ENCODE results near the gene COL8A1.
"Not testable (repeated sequence)": the region's sequence is repeated elsewhere in the genome, so short reads cannot be mapped to it uniquely, and the experiment has no call there.

Gene COL8A1

DNA sequence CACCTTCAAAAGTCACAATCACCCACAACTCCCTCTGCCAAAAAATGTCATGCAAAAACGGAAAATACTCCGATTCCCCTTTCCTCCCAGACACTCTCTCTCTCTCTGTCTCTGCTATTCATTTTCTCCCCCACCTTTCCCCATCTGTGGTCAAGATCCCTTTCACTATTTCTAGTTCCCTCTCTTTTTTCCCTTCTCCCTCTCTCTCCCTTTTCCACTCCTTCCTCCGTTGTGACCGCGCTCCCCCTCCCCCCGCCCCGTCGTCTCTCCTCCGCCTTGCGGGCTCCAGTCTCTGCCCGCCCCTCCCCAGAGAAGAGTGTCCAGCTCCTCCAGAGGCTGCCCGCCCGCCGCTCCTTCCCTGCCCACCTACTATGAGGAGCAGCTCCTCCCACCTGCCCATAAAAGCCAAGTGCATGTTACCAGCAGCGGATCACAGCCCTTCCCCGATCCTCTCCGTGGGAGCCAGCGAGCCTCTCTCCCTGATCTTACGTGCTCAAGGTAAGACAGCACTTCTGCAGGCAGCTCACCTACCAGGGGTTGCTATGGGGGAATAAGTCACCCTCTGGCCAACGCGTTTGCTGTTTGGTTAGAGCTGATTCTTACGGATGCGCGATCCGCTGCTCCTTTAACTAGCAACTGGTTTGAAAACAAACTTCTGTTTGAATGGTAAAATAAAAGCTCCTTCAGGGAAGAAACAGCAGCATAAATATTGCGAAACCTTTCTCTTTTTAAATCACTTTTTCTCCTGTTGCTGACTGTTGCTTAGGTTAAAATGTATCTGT lies at the start of gene COL8A1:
COL8A1 (plus strand) TSS at position 428 of the 782 bp plus-strand sequence. CDS start 152,089 bp downstream, outside the sequence.
- Mint-ChIP-seq H3K4me1 (ENCODE audit: low read depth) (peaks cover 13% of the 10 kb centered on the region), H3K9me3 (no peaks in the 10 kb centered on the region), H3K27me3 (peaks cover 41% of the 10 kb centered on the region), H3K27ac (no peak within 1 kb of the TSS), H3K36me3 (ENCODE audit: low read depth) (no peaks in the 10 kb centered on the region), H3K4me3 (no peak within 1 kb of the TSS)
- intact Hi-C loops (cut with micrococcal nuclease) = no loop called here

DNA sequence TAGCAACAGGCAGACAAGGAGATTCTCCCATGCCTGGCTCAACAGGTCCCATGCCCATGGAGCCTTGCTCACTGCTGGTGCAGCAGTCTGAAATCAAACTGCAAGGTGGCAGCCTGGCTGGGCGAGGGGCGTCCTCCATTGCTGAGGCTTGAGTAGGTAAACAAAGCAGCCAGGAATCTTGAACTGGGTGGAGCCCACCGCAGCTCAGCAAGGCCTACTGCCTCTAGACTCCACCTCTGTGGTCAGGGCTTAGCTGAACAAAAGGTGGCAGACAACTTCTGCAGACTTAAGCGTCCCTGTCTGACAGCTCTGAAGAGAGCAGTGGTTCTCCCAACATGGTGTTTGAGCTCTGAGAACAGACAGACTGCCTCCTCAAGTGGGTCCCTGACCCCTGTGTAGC lies 49.2 kb upstream of the COL8A1 start:
- intact Hi-C loops (cut with micrococcal nuclease); H3K36me3 Mint-ChIP-seq (ENCODE audit: low read depth); H3K4me3 Mint-ChIP-seq; H3K4me1 Mint-ChIP-seq (ENCODE audit: low read depth); H3K27ac Mint-ChIP-seq; H3K27me3 Mint-ChIP-seq; H3K9me3 Mint-ChIP-seq: not testable (repeated sequence)

DNA sequence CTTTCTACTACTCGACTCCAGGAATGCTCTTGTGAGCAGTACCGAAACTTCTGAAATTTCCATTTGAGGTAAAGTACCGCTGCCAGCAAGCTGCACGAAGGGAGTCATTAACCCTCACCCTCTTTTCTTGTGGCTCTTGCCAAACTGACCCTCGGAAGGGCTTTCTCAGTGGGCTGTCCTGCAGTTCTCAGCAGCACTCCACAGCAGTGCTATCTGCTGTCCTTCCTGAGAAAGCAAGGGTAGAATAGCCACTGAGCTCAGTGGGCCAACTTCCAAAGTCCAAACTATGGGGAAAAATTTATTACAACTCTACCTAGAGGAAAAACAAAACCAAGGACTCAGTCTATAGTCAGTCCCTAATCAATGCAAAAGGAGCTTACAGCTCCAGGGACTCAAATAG lies 38.5 kb upstream of the COL8A1 start:
- intact Hi-C loops (cut with micrococcal nuclease) = no loop called here
- Mint-ChIP-seq H3K27ac (no peak overlapping the region), H3K36me3 (ENCODE audit: low read depth) (no peaks in the 10 kb centered on the region), H3K27me3 (no peaks in the 10 kb centered on the region), H3K4me3 (no peak overlapping the region), H3K9me3 (no peaks in the 10 kb centered on the region), H3K4me1 (ENCODE audit: low read depth) (no peaks in the 10 kb centered on the region)

DNA sequence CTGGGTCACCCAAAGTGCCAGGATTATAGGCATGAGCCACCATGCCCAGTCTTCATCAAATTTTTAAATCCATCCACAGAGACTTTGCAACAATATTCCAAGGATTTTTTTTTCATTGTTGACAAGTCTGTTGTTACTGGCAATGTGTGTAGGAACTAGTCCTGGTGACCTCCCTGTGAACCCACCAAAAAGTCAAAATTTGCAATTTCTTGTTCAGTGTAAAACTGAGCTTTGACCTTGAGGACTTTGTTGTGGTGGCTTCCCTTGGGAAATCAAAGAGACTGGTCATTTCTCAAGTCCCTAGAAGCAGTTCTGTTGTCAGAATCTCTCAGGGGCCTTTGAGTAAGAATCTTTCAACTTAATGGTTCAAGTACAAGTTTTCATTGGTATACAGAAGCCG lies 36.9 kb upstream of the COL8A1 start:
- Mint-ChIP-seq H3K4me1 (ENCODE audit: low read depth) (no peaks in the 10 kb centered on the region), H3K4me3 (no peak overlapping the region)

GRCh38 chr3:99602183-99602582 lies 36.2 kb upstream of the COL8A1 start:
- Mint-ChIP-seq H3K4me1 (ENCODE audit: low read depth) (no peaks in the 10 kb centered on the region), H3K9me3 (no peaks in the 10 kb centered on the region), H3K27me3 (no peaks in the 10 kb centered on the region), H3K4me3 (no peak overlapping the region), H3K36me3 (ENCODE audit: low read depth) (no peaks in the 10 kb centered on the region), H3K27ac (no peak overlapping the region)
- intact Hi-C loops (cut with micrococcal nuclease) = no loop called here

More for the DNA sequence above, 36.9 kb upstream of the COL8A1 start:
- Mint-ChIP-seq H3K27ac (no peak overlapping the region), H3K9me3 (no peaks in the 10 kb centered on the region), H3K36me3 (ENCODE audit: low read depth) (no peaks in the 10 kb centered on the region), H3K27me3 (no peaks in the 10 kb centered on the region)
- intact Hi-C loops (cut with micrococcal nuclease) = no loop called here

DNA sequence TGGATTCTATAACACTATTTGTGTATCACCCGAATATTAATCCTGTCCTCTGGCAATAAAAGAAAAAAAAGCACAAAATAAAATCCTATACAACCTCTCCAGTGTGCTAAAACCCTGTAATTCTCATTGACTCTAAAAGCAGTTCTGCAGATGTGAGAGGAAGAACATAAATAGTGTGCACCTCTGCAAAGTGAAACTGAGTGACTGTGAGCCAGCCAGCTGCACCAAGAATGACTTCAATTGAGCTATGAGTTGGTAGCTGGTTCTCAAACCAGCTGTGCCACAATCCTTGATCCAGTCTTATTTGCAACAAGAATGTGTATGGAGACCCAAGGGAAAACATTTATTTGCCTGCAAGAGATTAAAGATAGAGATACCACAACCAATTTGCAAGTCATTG lies 31.2 kb upstream of the COL8A1 start:
- H3K9me3 Mint-ChIP-seq = no peaks in the 10 kb centered on the region
- intact Hi-C loops (cut with micrococcal nuclease) = no loop called here
- no peaks in the 10 kb centered on the region for H3K36me3 Mint-ChIP-seq (ENCODE audit: low read depth)
- no peak overlapping the region for H3K4me3 Mint-ChIP-seq
- no peaks in the 10 kb centered on the region for H3K4me1 Mint-ChIP-seq (ENCODE audit: low read depth)
- H3K27me3 Mint-ChIP-seq = no peaks in the 10 kb centered on the region
- H3K27ac Mint-ChIP-seq = no peak overlapping the region

DNA sequence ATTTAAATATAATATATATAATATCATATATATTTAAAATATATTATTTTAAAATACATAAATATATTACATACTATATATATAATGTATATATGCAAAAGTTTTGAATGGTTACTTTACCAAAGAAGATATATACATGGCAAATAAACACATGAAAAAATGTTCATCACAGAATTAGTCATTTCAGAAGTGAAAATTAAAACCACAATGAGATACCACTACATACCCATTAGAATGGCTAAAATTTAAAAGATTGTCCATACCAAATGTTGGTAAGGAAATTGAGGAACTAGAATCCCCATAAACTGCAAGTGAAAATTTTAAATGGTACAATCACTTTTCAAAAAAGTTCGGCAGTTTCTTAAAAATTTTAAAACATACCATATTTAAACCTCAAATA lies 23.6 kb upstream of the COL8A1 start:
- no peak overlapping the region for H3K4me3 Mint-ChIP-seq
- no peaks in the 10 kb centered on the region for H3K27me3 Mint-ChIP-seq
- intact Hi-C loops (cut with micrococcal nuclease) = no loop called here
- H3K9me3 Mint-ChIP-seq = no peaks in the 10 kb centered on the region
- no peaks in the 10 kb centered on the region for H3K36me3 Mint-ChIP-seq (ENCODE audit: low read depth)
- no peaks in the 10 kb centered on the region for H3K4me1 Mint-ChIP-seq (ENCODE audit: low read depth)
- no peak overlapping the region for H3K27ac Mint-ChIP-seq

DNA sequence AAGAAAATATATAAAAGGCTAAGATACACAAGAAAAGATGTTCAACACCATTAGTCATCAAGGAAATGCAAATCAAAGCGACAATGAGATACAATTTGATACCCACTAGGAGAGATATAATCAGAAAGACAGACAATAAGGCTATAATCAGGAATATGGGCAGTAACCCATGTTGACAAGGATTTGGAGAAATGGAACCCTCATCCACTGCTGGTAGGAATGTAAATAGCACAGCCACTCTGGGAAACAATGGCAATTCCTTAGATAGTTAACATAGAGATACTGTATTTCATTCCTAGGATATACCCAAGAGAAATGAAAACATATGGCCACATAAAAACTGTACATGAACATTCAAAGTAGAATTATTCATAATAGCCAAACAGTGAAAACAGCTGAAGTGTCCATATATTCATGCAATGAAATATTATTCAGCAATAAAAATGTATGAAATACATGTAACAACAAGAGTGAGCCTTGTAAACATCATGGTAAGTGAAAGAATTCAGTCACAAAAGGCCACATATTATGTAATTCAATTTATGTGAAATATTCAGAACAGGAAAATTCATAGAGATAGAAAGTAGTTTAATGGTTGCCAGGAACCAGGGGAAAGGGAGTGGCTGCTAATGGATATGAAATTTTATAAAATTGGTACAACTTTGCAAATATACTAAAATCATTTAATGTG lies 18.2 kb upstream of the COL8A1 start:
- no peaks in the 10 kb centered on the region for H3K4me1 Mint-ChIP-seq (ENCODE audit: low read depth)
- intact Hi-C loops (cut with micrococcal nuclease) = no loop called here
- H3K27ac Mint-ChIP-seq = no peak overlapping the region
- H3K36me3 Mint-ChIP-seq (ENCODE audit: low read depth) = no peaks in the 10 kb centered on the region
- H3K9me3 Mint-ChIP-seq = no peaks in the 10 kb centered on the region
- H3K4me3 Mint-ChIP-seq = no peak overlapping the region
- H3K27me3 Mint-ChIP-seq = no peaks in the 10 kb centered on the region

- Mint-ChIP-seq H3K4me3 (no peak overlapping the region), H3K27ac (no peak overlapping the region), H3K36me3 (ENCODE audit: low read depth) (no peaks in the 10 kb centered on the region), H3K4me1 (ENCODE audit: low read depth) (no peaks in the 10 kb centered on the region), H3K9me3 (no peaks in the 10 kb centered on the region), H3K27me3 (no peaks in the 10 kb centered on the region)
- intact Hi-C loops (cut with micrococcal nuclease) = no loop called here
Observed at GRCh38 chr3:99620976-99621375, 17.4 kb upstream of the COL8A1 start.

DNA sequence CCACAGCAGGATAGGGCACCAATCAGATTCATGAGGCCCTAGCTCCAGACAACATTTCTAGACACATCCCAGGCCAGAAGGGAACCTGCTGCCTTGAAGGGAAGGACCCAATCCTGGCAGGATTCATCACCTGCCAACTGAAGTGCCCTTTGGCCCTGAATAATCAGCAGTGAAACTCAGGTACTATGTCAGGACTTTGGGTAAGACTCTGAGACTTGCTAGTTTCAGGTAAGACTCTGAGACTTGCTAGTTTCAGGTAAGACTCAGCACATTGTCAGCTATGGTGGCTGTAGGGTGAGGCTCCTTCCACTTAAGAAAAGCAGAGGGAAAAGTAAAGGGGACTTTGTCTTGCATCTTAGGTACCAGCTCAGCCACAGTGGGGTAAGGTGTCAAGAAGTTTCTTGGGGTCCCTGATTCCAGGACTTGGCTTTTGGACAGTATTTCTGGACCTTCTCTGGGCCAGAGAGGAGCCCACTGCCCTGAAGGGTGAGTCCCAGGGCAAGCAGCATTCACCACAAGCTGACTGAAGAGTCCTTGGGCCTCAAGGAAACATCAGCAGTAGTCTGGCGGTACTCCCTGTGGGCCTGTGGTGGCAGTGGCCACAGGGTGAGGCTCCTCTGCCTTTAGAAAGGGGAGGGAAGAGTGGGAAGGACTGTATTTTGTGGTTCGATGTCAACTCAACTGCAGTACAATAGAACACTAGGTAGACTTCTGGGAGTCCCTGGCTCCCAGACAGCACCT lies 13.7 kb upstream of the COL8A1 start:
- Mint-ChIP-seq H3K27ac (no peak overlapping the region), H3K4me3 (no peak overlapping the region), H3K36me3 (ENCODE audit: low read depth) (no peaks in the 10 kb centered on the region), H3K27me3 (no peaks in the 10 kb centered on the region), H3K4me1 (ENCODE audit: low read depth) (no peaks in the 10 kb centered on the region), H3K9me3 (no peaks in the 10 kb centered on the region)
- intact Hi-C loops (cut with micrococcal nuclease) = no loop called here

DNA sequence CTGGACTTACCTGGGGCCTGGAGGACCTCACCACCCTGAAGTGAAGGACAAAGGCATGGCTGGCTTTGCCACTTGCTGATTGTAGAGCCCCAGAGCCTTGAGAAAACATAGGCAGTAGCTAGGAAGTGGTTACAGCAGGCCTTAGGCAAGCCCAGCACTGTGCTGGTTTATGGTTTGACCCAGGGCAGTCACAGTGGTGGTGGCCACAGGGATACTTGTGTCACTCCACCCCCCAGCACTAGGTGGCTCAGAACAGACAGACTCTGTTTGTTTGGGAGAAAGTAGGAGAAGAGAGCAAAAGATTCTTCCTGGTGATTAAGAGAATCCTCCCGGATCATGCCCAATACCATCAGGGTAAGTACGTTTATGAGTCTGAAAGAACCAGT lies 13.2 kb upstream of the COL8A1 start:
- no peaks in the 10 kb centered on the region for H3K4me1 Mint-ChIP-seq (ENCODE audit: low read depth)
- H3K27me3 Mint-ChIP-seq = no peaks in the 10 kb centered on the region
- H3K27ac Mint-ChIP-seq = no peak overlapping the region
- intact Hi-C loops (cut with micrococcal nuclease) = no loop called here
- H3K36me3 Mint-ChIP-seq (ENCODE audit: low read depth) = no peaks in the 10 kb centered on the region
- H3K9me3 Mint-ChIP-seq = no peaks in the 10 kb centered on the region
- H3K4me3 Mint-ChIP-seq = no peak overlapping the region

DNA sequence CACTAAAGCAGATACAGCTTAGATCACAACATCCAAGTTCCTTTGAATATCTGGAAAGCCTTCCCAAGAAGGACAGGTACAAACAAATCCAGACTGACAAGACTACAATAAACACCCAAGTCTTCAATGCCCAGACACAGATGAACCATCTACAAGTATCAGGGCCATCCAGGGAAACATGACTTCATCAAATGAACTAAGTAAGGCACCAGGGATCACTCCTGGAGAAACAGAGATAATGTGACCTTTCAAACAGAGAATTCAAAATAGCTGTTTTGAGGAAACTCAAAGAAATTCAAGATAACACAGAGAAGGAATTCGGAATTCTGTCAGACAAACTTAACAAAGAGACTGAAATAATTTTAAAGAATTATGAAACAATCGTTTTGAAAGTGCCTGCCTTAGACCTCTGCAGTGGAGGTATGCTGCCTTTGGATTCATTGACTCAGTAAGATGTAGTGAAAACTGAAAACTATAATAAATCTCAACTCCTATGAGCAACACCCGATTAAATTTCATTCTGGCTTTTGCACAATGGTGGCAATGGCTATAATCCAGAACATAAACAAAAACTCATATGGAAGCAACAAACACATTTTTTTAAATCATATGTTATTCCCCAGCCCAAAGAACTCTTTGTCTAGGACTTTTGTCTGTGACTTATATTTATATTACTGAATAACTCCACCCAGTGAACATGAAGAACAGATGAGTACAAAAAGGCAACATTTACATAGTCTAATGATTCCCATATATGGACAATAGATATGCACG lies 12.6 kb upstream of the COL8A1 start:
- H3K9me3 Mint-ChIP-seq = no peaks in the 10 kb centered on the region
- no peak overlapping the region for H3K4me3 Mint-ChIP-seq
- H3K27ac Mint-ChIP-seq = no peak overlapping the region
- H3K4me1 Mint-ChIP-seq (ENCODE audit: low read depth) = no peaks in the 10 kb centered on the region
- intact Hi-C loops (cut with micrococcal nuclease) = no loop called here
- H3K27me3 Mint-ChIP-seq = no peaks in the 10 kb centered on the region
- no peaks in the 10 kb centered on the region for H3K36me3 Mint-ChIP-seq (ENCODE audit: low read depth)

GRCh38 chr3:99626417-99626788 lies 12.0 kb upstream of the COL8A1 start:
- Mint-ChIP-seq H3K4me3 (no peak overlapping the region), H3K4me1 (ENCODE audit: low read depth) (no peaks in the 10 kb centered on the region), H3K27ac (no peak overlapping the region), H3K9me3 (no peaks in the 10 kb centered on the region), H3K36me3 (ENCODE audit: low read depth) (no peaks in the 10 kb centered on the region), H3K27me3 (no peaks in the 10 kb centered on the region)
- intact Hi-C loops (cut with micrococcal nuclease) = no loop called here

Measured in dendritic cell treated with granulocyte-macrophage colony-stimulating factor and Interleukin-4, amounts not matched to agents 40 ng/mL and 50 ng/mL, for 4 days (primary cell).